ENCODE data around the gene LAG3.

The LAG3 gene

GRCh38 chr12:6753772-6754356 is 18.5 kb upstream of the LAG3 start:
- no peak for DNase-seq (ENCODE audit: low read depth)

- DNase-seq (ENCODE audit: low read depth) = no peak
These were observed 17.9 kb upstream of the LAG3 start for GRCh38 chr12:6754411-6754810.

- no peak for DNase-seq (ENCODE audit: low read depth)
These were observed 15.2 kb upstream of the LAG3 start for GRCh38 chr12:6757028-6757690.

GRCh38 chr12:6758506-6759095 is 13.7 kb upstream of the LAG3 start:
- no peak for DNase-seq (ENCODE audit: low read depth)

GRCh38 chr12:6759741-6760140 is 12.6 kb upstream of the LAG3 start:
- DNase-seq (ENCODE audit: low read depth) = no peak

GRCh38 chr12:6763380-6763779 is 8.9 kb upstream of the LAG3 start:
- DNase-seq (ENCODE audit: low read depth) = no peak

GRCh38 chr12:6764011-6764828 is 8.1 kb upstream of the LAG3 start:
- DNase-seq (ENCODE audit: low read depth) = peak; percentile 48

- DNase-seq (ENCODE audit: low read depth) = no peak
These were observed 7.2 kb upstream of the LAG3 start for GRCh38 chr12:6765048-6765633.

- DNase-seq (ENCODE audit: low read depth) = no peak
These were observed 6.4 kb upstream of the LAG3 start, which contains the start of gene PTMS for GRCh38 chr12:6765634-6766581. TSS of gene PTMS (plus strand) at chr12:6766363. CDS start at chr12:6766706, 343 bp downstream.

GRCh38 chr12:6766651-6767349 is 5.5 kb upstream of the LAG3 start:
- peak; percentile 22 for DNase-seq (ENCODE audit: low read depth)

- no peak for DNase-seq (ENCODE audit: low read depth)
These were observed 4.7 kb upstream of the LAG3 start for GRCh38 chr12:6767353-6768319.

- DNase-seq (ENCODE audit: low read depth) = no peak
These were observed 3.8 kb upstream of the LAG3 start for GRCh38 chr12:6768437-6768914.

GRCh38 chr12:6768990-6769389 is 3.3 kb upstream of the LAG3 start:
- DNase-seq (ENCODE audit: low read depth) = no peak

GRCh38 chr12:6769666-6770065 is 2.7 kb upstream of the LAG3 start:
- DNase-seq (ENCODE audit: low read depth) = no peak

GRCh38 chr12:6770094-6770493 is 2.2 kb upstream of the LAG3 start:
- DNase-seq (ENCODE audit: low read depth) = no peak

GRCh38 chr12:6770600-6770999 is 1.7 kb upstream of the LAG3 start:
- DNase-seq (ENCODE audit: low read depth) = no peak

GRCh38 chr12:6771091-6771495 is 1.2 kb upstream of the LAG3 start:
- no peak for DNase-seq (ENCODE audit: low read depth)

GRCh38 chr12:6771509-6772330 is 600 bp upstream of the LAG3 start:
- no peak for DNase-seq (ENCODE audit: low read depth)
